OCI-M1 (cell line): Measurements from ENCODE around the gene FXYD1.
"Not testable (repeated sequence)": the region's sequence is repeated elsewhere in the genome, so short reads cannot be mapped to it uniquely, and the experiment has no call there.

Experiments used
- DNase-seq: peaks from one replicate; lab custom pipeline; 2025; lab: John Stamatoyannopoulos, UW

Gene FXYD1

DNA sequence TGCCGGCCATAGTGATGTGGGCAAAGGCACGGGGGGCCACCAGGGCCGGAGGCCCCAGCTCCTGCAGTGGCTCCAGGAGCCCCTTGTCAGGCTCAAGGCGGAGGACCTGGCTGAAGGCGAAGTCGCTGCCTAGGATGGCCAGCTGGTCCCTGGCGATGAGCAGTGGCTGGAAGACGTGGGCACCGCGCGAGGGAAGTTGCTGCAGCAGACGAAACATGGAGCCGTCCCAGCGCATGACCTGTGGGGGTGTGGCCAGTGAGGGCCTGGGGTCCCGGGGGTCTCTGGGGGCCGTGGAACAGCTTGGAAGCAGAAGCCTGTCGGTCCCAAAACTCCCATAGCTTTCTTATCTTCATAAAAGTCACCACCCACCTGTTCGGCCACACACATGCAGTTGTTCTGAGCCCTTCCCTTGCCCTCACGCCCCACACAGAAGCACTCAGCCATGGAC is 13.3 kb upstream of the FXYD1 start:
- DNase-seq = no peak

DNA sequence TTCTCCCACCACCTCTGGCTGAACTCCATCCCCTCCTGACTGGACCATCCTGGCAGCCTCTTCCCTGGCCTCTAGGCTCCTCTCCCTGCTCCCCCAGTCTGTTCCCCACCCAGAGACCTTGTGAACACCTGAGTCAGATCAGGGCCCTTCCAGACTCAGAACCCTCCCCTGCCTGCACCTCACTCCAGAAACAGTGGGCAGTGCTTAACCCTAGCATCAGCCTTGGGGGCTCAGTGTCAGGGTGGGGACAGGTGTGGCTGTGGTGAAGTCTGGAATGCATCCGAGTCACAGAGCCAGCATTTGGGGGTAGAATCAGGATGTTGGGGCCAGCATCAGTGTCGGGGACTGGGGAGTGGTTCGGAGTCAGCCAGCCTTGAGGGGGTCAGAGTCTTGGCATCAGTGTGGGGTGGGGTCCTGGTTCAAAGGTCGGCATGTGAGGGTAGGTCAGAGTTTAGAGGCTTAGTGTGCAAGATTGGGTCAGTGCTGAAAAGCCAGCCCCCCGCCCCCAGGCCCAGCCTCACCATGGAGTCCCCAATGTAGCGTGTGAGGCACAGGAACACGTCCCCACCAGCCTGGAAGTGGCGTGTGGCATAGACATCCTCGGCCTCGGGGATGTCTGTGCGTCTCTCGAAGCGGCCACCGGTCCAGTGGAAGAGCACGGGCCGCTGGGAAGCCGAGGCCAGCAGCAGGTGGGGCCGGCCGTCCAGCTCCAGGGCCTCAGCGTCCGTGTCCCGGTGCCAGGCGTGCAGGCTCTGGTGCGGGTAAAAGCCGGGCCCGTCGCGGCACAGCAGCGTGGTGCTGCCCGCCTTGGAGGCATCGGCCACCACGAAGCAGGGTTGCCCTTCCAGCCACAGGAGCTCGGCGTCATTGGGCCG is 12.6 kb upstream of the FXYD1 start:
- no peak for DNase-seq

DNA sequence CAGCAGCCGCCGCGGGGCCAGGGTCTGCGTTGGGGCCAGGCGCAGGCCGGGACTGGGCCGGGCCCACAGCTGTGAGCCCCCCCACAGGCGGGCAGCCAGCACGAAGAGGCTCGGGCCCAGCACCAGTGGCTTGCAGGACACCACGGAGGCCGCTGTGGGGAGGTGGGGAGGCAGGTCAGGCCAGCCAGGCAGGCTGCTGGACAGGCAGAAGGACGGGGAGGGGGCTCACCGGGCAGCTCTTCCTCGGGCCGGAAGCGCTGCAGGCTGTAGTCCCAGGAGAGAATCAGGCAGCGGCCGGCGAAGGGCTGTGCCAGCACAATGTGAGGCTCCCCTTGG is 12.0 kb upstream of the FXYD1 start:
- DNase-seq = no peak

DNA sequence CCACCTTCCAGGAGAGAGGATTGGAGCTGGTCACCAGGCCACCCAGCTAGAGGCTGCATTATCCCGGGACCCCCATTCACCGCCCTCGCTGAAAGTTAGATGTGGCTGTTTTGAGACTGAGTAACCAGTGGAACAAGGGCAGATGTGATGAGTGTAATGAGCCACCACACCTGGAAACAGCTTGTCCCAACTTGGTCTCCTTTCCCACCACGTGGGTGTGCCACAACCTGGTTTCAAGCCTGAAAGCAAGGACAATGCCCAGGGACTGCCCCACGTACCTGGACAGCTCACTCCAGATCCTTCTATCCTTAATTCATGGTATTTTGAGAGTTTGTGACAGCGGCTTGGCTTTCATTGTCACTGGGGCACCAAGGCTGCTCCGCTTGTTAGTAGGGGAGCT is 10.8 kb upstream of the FXYD1 start:
- DNase-seq = no peak

DNA sequence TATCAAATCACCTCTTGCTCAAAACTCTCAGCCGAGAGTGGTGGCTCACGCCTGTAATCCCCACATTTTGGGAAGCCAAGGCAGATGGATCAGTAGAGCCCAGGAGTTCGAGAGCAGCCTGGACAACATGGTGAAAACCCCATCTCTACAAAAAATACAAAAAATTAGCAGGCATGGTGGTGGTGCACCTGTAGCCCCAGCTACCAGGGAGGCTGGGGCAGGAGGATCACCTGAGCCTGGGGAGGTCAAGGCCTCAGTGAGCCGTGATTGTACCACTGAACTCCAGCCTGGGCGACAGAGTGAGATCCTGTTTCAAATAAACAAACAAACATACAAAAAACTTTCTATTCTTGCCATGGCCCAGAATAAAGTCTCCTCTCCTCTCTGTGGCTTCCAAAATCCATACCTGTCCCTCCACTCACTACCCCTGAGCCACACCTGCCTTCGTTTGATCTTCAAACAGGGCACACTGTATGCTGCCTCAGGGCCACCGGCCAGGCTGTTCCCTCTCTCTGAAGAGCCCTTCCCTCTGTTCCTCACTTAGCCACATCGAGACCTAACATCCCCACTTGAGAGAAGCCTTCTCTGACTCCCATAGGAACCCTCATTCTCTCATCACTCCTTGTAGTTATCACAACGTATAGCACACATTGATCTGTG is 10.1 kb upstream of the FXYD1 start:
- no peak for DNase-seq

DNA sequence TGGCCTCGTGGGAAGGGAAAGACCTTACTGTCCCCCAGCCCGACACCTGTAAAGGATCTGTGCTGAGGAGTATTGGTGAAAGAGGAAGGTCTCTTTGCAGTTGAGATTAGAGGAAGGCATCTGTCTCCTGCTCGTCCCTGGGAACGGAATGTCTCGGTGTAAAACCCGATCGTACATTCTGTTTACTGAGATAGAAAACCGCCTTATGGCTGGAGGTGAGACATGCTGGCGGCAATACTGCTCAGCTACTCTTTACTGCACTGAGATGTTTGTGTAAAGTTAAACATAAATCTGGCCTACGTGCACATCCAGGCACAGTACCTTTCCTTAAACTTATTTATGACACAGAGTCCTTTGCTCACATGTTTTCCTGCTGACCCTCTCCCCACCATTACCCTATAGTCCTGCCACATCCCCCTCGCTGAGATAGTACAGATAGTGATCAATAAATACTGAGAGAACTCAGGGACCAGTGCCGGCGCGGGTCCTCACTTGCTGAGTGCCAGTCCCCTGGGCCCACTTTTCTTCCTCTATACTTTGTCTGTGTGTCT is 8.8 kb upstream of the FXYD1 start:
- not testable (repeated sequence) for DNase-seq

DNA sequence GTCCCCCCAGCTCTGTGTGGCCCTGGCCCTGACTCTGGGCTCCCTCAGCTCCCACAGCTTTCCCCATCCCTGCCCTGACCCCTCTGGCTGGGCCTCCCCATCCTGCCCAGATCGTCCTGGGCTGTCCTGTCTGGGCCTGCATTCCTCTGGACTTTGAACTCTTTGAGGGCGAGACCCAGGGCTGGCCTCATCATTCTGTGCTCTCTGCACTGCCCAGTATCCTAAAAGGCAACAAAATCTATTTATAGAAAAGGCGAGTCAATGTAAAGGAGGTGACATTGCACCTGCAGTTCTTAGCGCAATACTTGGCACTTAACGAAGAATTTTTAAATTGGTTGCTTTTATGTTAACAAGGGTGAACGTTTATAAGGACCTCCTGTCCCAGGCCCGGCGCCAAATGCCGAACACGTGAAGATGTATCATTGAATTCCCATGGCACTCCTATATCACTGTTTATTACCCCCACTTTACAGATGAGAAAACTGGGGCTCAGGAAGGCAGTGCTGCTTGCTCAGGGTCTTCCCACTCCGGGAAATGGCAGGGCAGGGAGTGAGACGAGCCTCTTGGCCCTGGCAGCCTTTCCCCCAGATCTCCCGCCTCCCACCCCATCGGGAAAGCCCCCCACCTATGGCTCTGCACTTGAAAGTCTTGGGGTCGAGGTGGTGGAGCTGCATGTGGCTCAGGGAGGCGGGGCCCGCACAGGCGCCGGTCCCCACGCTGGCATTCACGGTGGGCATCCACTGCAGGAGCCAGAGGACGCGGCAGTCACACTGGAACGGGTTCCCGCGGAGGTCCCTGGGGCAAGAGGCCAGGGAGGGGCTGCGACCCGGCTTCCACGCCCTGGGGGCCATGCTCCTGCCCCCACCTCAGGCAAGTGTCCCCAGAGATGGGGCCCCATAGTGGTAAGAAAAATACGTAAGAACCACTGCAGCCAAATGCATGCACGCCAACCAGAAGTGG is 7.6 kb upstream of the FXYD1 start:
- DNase-seq = no peak

DNA sequence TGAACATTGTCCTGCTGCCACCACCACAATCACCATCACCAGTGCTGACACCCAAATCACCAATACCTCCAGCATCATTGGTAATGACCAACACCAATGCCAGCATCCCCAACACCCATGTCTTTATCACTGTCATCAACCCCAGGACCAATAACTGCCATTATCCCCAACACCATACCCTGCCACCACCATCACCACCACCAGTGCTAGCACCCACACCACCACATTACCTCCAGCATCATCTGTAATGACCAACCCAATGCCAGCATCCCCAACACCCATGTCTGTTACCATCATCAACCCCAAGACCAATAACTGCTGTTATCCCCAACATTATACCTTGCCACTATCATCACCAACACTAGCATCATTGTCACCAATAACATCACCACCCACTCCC is 6.4 kb upstream of the FXYD1 start:
- DNase-seq = no peak

DNA sequence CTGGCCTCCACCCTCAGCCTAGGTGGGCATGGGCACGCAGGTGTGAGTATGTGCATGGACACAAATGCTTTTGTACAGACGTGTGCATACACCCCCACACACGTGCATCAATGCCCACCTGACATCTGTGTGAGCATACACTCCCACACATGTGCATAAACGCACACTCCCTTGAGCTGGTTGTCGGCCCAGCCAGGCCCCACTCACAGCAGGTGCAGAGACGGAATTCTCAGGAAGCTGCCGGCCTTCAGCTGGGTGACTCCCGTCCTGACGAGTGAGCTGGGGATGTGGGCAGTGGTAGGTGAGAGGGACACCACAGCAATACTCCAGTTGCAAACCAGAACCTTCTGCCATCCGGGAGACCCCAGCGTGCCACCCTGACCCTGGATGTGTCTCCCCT is 4.8 kb upstream of the FXYD1 start:
- DNase-seq = no peak

DNA sequence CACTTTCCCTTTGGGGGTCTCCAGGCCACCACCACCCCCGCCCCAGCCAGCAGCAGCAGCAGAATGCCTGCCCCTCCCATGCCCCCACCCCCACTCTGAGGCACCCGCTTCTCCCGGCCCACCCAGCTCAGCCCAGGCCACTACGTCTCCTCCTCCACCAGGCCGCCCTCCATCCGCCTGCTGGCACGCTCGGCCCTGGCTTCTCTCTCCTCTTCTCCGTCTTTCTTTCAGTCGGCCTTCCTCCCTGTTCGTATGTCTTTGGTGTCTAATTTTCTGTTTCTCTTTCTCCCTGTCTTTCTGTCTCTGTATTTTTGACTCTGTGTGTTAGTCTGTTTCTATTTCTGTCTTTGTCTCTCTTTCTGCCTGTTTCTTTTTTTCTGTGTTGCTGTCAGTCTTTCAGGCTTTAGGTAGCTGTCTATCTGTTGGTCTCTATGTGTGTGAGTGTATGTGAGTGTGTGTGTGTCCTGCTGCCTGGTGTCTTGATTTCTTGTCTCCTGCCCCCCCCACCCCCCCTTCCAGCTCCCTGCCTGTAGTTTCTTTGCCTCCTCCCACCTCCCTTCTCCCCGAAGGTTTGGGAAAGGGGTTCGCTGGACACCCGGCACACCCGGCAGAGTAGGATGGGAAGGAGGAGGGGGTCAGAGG is 3.9 kb upstream of the FXYD1 start, which contains the start of gene LGI4:
TSS of gene LGI4 (minus strand) at position 459 of the 642 bp plus-strand sequence. CDS start at position 80, 379 bp downstream.
- DNase-seq = no peak

DNA sequence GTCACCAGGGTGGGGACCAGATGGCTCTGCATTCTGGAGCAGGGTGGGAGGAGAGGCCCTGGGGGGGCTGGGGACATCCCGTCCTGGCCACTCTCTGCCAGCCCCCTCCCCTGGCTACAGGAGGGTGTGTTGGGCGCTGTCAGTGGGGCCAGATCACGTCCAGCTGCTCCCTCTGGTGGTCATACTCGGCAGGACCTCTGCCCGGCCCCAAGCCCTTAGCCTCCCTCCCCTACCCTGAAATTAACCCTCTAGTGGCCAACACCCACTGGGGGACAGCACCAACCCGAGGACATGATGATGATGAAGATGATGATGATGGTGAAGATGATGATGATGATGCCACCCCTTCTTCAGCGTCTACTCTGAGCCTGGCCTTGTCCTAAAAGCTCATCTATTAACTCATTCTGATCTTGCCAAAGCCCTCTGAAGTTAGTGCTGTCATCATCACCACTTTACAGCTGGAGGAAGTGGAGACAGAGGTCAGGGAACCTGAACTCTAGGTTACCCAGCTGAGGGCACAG is 3.2 kb upstream of the FXYD1 start:
- peak; percentile 91 for DNase-seq

DNA sequence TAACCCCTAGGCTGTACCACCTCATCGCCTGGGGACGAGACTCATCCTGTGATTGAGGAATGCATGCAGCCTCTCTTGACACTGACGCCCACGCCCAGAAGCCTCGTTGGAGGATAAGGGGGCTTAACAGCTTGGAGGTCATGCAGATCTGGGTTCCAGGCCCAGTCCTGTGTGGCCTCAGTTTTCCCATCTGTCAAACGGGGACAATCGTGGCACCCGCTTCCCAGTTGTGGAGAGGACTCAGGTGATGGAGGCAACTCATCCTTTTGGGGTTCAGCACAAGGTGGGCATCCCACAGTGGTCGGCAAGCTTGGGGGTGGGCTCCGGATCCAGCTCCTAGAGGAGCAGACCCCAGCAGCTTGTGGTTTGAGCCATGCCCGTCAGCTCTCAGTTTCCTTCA is 2.4 kb upstream of the FXYD1 start:
- DNase-seq = no peak

DNA sequence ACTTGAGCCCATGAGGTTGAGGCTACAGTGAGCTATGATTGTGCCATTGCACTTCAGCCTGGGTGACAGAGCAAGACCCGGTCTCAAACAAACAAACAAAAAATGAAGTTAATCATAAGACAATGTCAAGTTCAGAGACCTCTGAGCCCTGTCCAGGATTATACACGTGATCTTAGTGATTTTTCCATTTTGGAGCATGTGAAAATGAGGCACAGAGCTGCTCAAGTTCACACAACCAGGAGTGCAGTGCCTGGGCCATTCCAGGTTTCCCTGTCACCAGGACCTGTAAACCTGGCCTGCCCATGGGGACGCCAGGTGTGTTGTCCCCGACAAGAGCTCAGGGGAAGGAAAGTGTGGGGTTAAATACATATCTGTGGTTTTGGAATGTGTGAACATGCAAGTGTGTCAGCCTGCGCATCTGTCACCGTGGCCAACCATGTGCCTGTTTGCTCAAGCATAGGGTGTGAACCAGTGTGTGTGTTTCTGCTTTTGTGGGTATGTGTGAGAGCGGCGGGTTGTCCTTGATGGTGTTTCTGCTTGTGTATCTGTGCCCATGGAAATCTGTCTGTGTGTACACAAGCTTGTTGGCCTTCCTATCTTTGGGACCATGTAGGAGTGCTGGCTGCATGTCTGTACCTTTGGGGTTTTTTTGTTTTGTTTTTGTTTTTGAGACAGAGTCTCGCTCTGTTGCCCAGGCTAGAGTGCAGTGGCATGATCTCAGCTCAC is 1.5 kb upstream of the FXYD1 start:
- DNase-seq = no peak

DNA sequence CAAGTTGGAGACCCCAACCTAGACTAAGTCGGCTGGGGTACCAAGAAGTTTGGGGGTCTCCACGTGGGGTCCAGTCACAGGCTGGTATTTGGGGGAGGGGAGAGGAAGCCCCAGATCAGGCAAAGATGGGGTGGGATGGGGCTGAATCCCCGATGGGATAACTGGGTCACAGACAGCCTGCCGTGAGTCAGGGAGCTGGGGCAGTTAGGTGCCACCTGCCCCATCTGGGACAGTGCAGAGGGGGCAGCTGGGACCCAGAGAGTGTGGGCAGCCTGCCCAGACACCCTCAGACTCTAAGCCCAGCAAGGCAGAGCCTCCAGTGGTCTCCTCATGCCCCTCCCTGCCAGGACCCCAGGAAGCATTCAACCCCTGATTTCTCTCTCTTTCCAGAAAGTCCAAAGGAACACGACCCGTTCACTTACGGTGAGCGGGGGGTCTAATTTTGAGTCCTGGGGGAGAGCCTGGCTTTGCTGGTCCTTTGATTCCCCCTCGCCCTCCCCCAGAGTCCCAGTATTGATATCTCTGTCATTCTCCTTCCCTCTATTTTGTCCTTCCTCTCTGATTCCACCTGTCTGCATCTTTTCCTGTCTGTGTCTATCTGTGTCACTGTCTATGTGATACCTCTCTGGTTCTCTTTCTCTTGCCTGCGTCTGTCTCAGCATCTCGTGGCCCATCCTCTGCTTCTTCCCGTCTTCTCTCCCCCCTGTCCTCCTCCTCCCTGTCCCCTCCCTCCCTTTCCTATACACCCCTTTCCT is 1.8 kb downstream of the FXYD1 start:
- DNase-seq = no peak

DNA sequence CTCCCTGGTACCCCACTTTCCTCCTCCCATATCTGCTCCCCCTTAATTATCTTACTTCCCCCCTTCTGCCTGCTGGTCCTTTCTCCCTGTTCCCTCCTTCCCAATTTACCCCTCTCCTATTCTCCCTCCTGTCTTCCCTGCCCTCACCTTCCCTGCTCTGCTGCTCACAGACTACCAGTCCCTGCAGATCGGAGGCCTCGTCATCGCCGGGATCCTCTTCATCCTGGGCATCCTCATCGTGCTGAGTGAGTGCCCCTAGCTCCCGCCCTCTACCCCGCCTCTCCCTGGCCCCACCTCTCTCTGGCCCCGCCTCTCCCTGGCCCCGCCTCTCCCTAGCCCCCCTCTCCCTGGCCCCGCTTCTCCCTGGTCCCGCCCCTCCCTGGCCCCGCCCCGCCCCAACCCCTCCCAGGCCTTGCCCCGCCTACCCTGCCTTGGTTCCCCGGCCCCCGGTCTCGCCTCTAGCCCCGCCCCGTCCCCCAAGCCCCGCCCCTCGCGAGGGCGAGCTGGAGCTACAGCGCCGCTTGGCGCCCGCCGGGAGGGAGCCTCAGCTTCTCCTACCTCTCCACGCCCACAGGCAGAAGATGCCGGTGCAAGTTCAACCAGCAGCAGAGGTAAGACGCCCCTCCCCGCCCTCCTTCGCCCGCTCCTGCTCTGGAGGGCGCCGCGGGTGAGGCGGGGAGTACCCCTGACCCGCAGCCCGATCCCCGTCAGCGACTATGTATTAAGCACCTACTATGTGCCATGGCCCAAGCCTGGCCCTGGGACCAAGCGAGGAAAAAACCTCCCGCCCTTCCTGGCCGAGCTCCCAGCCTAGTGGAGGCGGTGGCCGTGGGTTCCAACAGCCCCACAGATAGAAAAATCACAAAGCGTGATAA is 2.6 kb downstream of the FXYD1 start:
- DNase-seq = peak; percentile 95

DNA sequence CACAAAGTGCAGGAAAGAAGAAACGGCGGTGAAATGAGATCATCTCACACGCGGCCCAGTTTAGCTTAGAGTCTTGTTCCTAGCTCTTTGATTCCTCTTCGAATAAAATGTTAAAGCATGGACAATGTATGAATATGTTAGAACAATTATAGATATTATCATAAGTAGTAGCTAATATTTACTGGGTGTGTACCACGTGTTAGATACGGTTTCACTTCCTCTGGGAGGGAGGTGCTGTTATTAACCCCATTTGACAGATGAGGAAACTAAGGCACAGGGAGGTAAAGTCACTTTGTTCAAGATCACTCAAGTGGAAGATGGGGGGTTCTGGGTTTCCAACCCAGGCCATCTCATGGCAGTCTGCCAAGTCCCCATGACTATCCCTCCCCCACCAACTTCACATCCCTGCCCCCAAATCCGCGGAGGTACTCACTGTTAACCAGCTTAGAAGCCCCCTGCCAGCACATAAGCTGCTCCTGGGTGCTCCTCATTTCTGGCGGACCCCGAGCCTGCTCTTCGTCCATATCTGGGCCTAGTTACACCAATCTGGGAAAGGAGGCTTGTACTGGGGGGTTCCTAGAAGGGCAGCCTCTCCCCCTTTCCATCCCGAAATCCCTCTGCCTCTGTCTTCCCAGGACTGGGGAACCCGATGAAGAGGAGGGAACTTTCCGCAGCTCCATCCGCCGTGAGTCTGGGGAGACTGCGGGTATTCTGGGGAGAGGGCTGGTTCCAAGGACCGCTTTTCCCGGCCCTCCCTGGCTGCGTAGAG is 3.4 kb downstream of the FXYD1 start:
- no peak for DNase-seq

DNA sequence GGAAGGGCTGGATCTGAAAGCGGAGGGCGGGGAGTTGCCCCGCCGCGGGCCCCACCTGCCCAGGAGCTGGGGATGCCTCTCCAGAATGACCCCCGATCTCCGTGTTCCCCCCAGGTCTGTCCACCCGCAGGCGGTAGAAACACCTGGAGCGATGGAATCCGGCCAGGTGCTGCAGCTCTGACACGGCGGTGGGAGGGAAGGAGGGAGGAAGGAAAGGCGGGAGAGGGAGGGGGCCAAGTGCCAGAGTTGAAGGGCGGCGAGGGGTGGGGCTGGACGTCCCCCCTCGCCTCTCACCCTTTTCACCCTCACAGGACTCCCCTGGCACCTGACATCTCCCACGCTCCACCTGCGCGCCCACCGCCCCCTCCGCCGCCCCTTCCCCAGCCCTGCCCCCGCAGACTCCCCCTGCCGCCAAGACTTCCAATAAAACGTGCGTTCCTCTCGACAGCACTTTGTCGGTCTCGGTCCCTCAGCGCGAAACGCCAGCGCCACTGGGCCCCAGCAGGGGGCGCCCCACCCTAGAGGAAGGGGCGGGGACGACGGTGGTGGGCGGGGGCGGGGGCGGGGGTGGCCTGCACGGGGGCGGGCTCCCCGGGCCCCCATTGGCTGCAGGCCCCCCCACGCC is 4.1 kb downstream of the FXYD1 start:
- peak; percentile 67 for DNase-seq
